Duodenal mucosa (tissue), 2 donors: ENCODE measurements around the gene MAP1LC3C.

Experiments
- H3K27ac ChIP-seq: one replicate; pipeline ENCODE4 v1.7.0; 2013; ENCODE audit warnings: low read depth, low read length
- H3K27me3 ChIP-seq, 2 donors: one replicate each; pipeline ENCODE4 v1.7.0; 2013; ENCODE audit warnings: low read length in 2 of 2, control low read depth in 1 of 2; ENCODE audit not compliant: insufficient read depth in 2 of 2, control insufficient read depth in 1 of 2
- H3K36me3 ChIP-seq, 2 donors: one replicate each; pipeline ENCODE4 v1.7.0; 2013; ENCODE audit warnings: low read length in 2 of 2, control low read depth in 1 of 2; ENCODE audit not compliant: insufficient read depth in 2 of 2, control insufficient read depth in 1 of 2
- H3K4me1 ChIP-seq, 2 donors: one replicate each; pipeline ENCODE4 v1.7.0; 2013; ENCODE audit warnings: low read length in 2 of 2, control low read depth in 1 of 2; ENCODE audit not compliant: insufficient read depth in 2 of 2, control insufficient read depth in 1 of 2
- H3K4me3 ChIP-seq, 2 donors: one replicate each; pipeline ENCODE4 v1.7.0; 2013; ENCODE audit warnings: low read length in 2 of 2, low read depth in 1 of 2
- H3K9ac ChIP-seq, 2 donors: one replicate each; pipeline ENCODE4 v1.7.0; 2013; ENCODE audit warnings: low read length in 2 of 2, low read depth in 1 of 2
- H3K9me3 ChIP-seq, 2 donors: one replicate each; pipeline ENCODE4 v1.7.0; 2013; ENCODE audit warnings: low read length in 2 of 2, control low read depth in 1 of 2; ENCODE audit not compliant: control insufficient read depth in 1 of 2

The MAP1LC3C gene

DNA sequence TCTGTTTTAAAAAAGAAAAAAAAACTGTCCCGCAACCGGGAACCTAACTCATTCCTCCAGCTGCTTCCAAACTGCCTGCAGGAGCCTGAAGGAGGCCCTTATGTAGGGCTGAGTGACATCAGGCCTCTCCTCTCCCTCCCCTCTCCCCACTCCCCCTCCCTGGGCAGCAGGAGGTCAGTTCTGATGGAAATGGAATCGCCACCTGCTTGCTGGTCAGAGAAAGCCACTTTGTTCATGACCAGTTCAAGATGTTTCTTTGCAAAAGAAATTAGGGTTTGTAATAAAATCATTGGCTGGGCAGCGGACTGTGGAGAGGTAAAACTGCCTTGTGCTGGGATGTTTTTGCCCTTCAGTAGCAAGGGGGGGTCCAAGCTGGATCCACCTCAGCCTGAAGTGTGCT lies at the start of gene MAP1LC3C:
TSS of gene MAP1LC3C (minus strand) at position 73 of the 400 bp plus-strand sequence. CDS start 90 bp downstream, outside the sequence.
- Histone ChIP-seq H3K27me3 (no peaks in the 10 kb centered on the region), H3K9me3 (no peaks in the 10 kb centered on the region), H3K4me1 (peaks cover 5% of the 10 kb centered on the region in 2 donors), H3K9ac (no peak within 1 kb of the TSS), H3K27ac (no peak within 1 kb of the TSS), H3K36me3 (no peaks in the 10 kb centered on the region), H3K4me3 (peak within 1 kb of the TSS; percentile 45 to 58)

DNA sequence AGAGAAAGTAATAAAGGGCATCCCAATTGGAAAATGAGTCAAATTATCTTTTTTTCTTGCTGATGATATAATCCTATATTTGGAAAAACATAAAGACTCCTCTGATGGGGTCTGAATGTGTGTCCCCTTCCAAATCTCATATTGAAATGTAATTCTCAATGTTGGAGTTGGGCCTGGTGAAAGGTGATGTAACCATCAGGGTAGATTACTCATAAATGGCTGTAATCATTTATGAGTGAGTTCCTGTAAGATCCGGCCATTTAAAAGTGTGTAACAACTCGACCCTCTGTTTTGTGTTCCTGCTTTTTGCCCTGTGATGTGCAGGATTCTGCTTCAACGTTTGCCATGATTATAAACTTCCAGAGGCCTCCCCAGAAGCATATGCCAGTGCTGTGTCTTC lies 44.3 kb upstream of the MAP1LC3C start:
- H3K9me3 ChIP-seq: no peaks in the 10 kb centered on the region
- H3K4me3 ChIP-seq: no peak overlapping the region
- no peaks in the 10 kb centered on the region for H3K4me1 ChIP-seq
- H3K27ac ChIP-seq: no peak overlapping the region
- H3K27me3 ChIP-seq: no peaks in the 10 kb centered on the region
- no peaks in the 10 kb centered on the region for H3K36me3 ChIP-seq
- H3K9ac ChIP-seq: no peak overlapping the region

DNA sequence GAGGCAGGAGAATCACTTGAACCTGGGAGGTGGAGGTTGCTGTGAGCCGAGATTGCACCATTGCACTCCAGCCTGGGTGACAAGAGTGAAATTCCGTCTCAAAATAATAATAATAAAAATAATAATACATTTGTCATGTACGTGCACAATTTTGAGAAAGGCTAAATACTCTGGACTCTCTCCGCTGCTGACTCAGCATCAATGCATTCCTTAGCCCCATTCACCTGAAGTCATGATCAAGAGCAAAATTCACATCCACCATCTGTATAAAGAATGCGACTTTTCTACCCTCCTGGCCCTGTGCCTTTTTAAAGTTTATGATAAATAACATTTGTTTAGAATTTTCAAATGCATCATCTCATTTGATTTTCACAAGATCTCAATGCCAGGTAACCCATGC lies 35.5 kb upstream of the MAP1LC3C start:
- Histone ChIP-seq H3K9me3 (no peaks in the 10 kb centered on the region), H3K27me3 (no peaks in the 10 kb centered on the region), H3K9ac (no peak overlapping the region), H3K4me3 (no peak overlapping the region), H3K27ac (no peak overlapping the region), H3K36me3 (no peaks in the 10 kb centered on the region), H3K4me1 (no peaks in the 10 kb centered on the region)

DNA sequence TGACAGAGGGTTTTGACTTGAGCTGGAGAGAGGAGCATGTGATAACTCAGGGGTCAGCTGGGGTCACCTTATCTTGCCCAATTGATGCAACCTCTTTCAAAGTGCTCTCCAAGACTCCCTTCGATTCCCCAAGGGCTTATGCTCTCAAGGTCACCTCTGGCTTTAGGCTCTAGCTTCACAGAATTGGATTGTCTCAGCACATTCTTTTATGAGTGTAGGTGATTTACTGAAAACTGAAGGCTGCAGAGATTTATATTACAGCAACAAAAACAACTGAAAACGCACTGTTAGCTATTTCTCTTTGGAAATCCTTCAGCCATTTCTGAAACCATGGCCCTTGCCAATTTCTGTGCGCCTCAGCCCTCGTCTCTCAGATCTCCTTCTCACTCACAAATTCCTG lies 34.5 kb upstream of the MAP1LC3C start:
- H3K9me3 ChIP-seq: no peaks in the 10 kb centered on the region
- H3K4me1 ChIP-seq: no peaks in the 10 kb centered on the region
- no peaks in the 10 kb centered on the region for H3K36me3 ChIP-seq
- H3K9ac ChIP-seq: no peak overlapping the region
- no peak overlapping the region for H3K4me3 ChIP-seq
- H3K27ac ChIP-seq: no peak overlapping the region
- H3K27me3 ChIP-seq: no peaks in the 10 kb centered on the region

- no peaks in the 10 kb centered on the region for H3K4me1 ChIP-seq
- no peaks in the 10 kb centered on the region for H3K36me3 ChIP-seq
- H3K27me3 ChIP-seq: no peaks in the 10 kb centered on the region
- H3K9me3 ChIP-seq: no peaks in the 10 kb centered on the region
- no peak overlapping the region for H3K4me3 ChIP-seq
- H3K27ac ChIP-seq: no peak overlapping the region
- H3K9ac ChIP-seq: no peak overlapping the region
These were observed 31.2 kb upstream of the MAP1LC3C start for GRCh38 chr1:242030071-242030470.

- Histone ChIP-seq H3K4me3 (no peak overlapping the region), H3K4me1 (no peaks in the 10 kb centered on the region), H3K27me3 (no peaks in the 10 kb centered on the region), H3K9me3 (no peaks in the 10 kb centered on the region), H3K27ac (no peak overlapping the region), H3K36me3 (no peaks in the 10 kb centered on the region), H3K9ac (no peak overlapping the region)
These were observed 26.8 kb upstream of the MAP1LC3C start for GRCh38 chr1:242025681-242026080.

DNA sequence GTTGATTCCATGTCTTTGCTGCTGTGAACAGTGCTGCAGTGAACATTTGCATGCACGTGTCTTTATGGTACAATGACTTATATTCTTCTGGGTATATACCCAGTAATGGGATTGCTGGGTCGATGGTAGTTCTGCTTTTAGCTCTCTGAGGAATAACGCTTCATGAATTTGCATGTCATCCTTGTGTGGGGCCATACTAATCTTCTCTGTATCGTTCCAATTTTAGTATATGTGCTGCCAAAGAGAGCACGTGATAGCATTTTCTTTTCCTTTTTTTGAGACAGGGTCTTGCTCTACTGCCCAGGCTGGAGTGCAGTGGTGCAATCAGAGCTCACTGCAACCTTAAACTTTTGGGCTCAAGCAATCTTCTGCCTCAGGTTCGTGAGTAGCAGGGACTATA lies 24.9 kb upstream of the MAP1LC3C start:
- Histone ChIP-seq H3K36me3 (no peaks in the 10 kb centered on the region), H3K9ac (no peak overlapping the region), H3K9me3 (no peaks in the 10 kb centered on the region), H3K4me3 (no peak overlapping the region), H3K4me1 (no peaks in the 10 kb centered on the region), H3K27me3 (no peaks in the 10 kb centered on the region), H3K27ac (no peak overlapping the region)

- Histone ChIP-seq H3K27me3 (no peaks in the 10 kb centered on the region), H3K4me3 (no peak overlapping the region), H3K9ac (no peak overlapping the region), H3K4me1 (no peaks in the 10 kb centered on the region), H3K9me3 (no peaks in the 10 kb centered on the region), H3K36me3 (no peaks in the 10 kb centered on the region), H3K27ac (no peak overlapping the region)
These were observed 20.1 kb upstream of the MAP1LC3C start for GRCh38 chr1:242019018-242019417.

GRCh38 chr1:242017580-242018233 lies 18.8 kb upstream of the MAP1LC3C start:
- H3K36me3 ChIP-seq: no peaks in the 10 kb centered on the region
- H3K9ac ChIP-seq: no peak overlapping the region
- no peaks in the 10 kb centered on the region for H3K27me3 ChIP-seq
- H3K4me1 ChIP-seq: no peaks in the 10 kb centered on the region
- no peak overlapping the region for H3K4me3 ChIP-seq
- no peak overlapping the region for H3K27ac ChIP-seq
- H3K9me3 ChIP-seq: no peaks in the 10 kb centered on the region

DNA sequence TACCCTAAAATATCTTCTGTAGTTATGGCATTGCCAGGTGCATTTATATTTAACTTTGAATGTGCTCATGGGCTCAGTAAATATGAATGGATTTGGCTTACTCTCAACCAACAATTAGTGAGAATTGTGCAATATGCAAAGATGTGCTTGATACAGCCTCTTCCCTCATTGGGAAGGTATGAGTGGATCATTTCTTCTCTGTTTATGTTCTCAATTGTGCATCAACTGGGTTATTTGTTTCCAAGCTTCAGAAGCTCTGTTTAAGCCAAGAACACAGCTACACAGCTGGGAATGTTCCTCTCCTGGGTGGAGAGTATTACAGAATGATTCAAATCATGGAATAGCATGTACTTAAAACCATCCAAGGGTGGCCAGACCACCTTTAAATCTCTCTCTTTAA lies 17.6 kb upstream of the MAP1LC3C start:
- Histone ChIP-seq H3K4me1 (no peaks in the 10 kb centered on the region), H3K4me3 (no peak overlapping the region), H3K36me3 (no peaks in the 10 kb centered on the region), H3K9me3 (no peaks in the 10 kb centered on the region), H3K27ac (no peak overlapping the region), H3K9ac (no peak overlapping the region), H3K27me3 (no peaks in the 10 kb centered on the region)
